ENCODE results near the gene GNB2.

GNB2 gene

GRCh38 chr7:100678291-100678984 is 4.9 kb downstream of the GNB2 start:
- TF ChIP-seq CTCF (IDR thresholded peaks at IDR 0.05; ENCODE audit: low read depth, low read length, missing control alignments), result no peak
- DNase-seq (ENCODE audit: extremely low read depth, low read depth), result no peak
- no peak overlapping the region for H3K4me3 ChIP-seq (replicated peaks; ENCODE audit: low read depth, low read length)

GRCh38 chr7:100679129-100679926 is 5.8 kb downstream of the GNB2 start:
- TF ChIP-seq CTCF (IDR thresholded peaks at IDR 0.05; ENCODE audit: low read depth, low read length, missing control alignments), result no peak
- no peak for DNase-seq (ENCODE audit: extremely low read depth, low read depth)
- no peak overlapping the region for H3K4me3 ChIP-seq (replicated peaks; ENCODE audit: low read depth, low read length)

DNA sequence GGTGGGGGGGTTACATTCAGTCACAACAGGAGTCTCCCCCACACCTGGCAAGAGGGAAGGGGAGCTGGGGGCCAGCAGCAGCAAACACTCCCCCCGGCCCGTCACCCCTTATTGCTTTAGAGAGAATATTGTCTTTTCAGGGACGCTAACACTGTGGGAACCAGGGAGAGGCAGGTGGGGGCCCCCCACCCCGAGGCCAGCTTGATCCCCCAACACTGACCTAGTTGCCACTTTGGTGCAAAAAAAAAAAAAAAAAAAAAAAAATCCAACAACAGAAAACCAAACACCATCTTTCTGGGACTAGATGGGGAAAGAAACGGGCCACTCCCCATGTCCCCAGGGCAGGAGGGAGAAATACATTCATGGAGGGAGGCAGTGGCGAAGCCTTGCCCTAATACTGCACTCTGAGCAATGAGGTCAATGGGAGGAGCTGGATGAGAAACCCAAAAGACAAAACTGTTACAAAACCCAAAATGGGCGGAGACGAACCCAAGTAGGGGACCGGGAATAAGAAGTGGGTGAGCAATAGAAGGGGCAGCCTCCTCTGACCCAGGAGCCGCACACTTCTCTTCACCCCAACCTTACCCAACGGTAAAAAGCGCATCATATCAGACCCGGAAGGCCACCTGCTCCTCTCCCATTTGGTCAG is 6.5 kb downstream of the GNB2 start:
- H3K4me3 ChIP-seq (replicated peaks; ENCODE audit: low read depth, low read length), result no peak overlapping the region
- DNase-seq (ENCODE audit: extremely low read depth, low read depth), result no peak
- no peak for TF ChIP-seq CTCF (IDR thresholded peaks at IDR 0.05; ENCODE audit: low read depth, low read length, missing control alignments)

GRCh38 chr7:100680576-100681271 is 7.2 kb downstream of the GNB2 start:
- TF ChIP-seq CTCF (IDR thresholded peaks at IDR 0.05; ENCODE audit: low read depth, low read length, missing control alignments), result no peak
- no peak for DNase-seq (ENCODE audit: extremely low read depth, low read depth)
- no peak overlapping the region for H3K4me3 ChIP-seq (replicated peaks; ENCODE audit: low read depth, low read length)

GRCh38 chr7:100681491-100682227 is 8.1 kb downstream of the GNB2 start:
- no peak for TF ChIP-seq CTCF (IDR thresholded peaks at IDR 0.05; ENCODE audit: low read depth, low read length, missing control alignments)
- DNase-seq (ENCODE audit: extremely low read depth, low read depth), result no peak
- H3K4me3 ChIP-seq (replicated peaks; ENCODE audit: low read depth, low read length), result no peak overlapping the region

- no peak overlapping the region for H3K4me3 ChIP-seq (replicated peaks; ENCODE audit: low read depth, low read length)
- DNase-seq (ENCODE audit: extremely low read depth, low read depth), result no peak
- no peak for TF ChIP-seq CTCF (IDR thresholded peaks at IDR 0.05; ENCODE audit: low read depth, low read length, missing control alignments)
Observed at GRCh38 chr7:100682228-100682741, 8.7 kb downstream of the GNB2 start.
